Brain microvascular endothelial cell (primary cell): ENCODE data around the gene COMMD3.

Experiments used
- DNase-seq: peaks from one replicate; pipeline ENCODE4 v3.0.0-alpha.2; 2020
- H3K27ac ChIP-seq: fragments of 250-450 bp; sonication (Bioruptor Pico); 2 replicates; pipeline ENCODE4 v1.5.1; 2020; ENCODE audit warnings: mild to moderate bottlenecking, moderate library complexity
- H3K27me3 ChIP-seq: fragments of 250-450 bp; sonication (Bioruptor Pico); replicated peaks from 2 replicates; pipeline ENCODE4 v1.5.1; 2020; ENCODE audit warnings: mild to moderate bottlenecking
- H3K36me3 ChIP-seq: fragments of 250-450 bp; sonication (Bioruptor Pico); replicated peaks from 2 replicates; pipeline ENCODE4 v1.5.1; 2020; ENCODE audit warnings: mild to moderate bottlenecking
- H3K4me3 ChIP-seq: 2 replicates; pipeline ENCODE4 v1.5.1; 2011; ENCODE audit warnings: low read depth, mild to moderate bottlenecking, control low read depth, low read length, moderate library complexity
- in situ Hi-C: cut with HindIII; loops from 2 replicates; pipeline ENCODE4 v1.10.0; 2017; ENCODE audit warnings: low sequenced_read_pairs, low pct_ligation_motif_present
- TF ChIP-seq, protein P1 (sequence below): IDR thresholded peaks from 2 replicates; pipeline ENCODE4 v1.5.1; 2011; ENCODE audit warnings: low read depth, mild to moderate bottlenecking, moderate library complexity, low read length, control low read depth, inconsistent platforms; ENCODE audit errors: missing control alignments

Gene COMMD3

DNA sequence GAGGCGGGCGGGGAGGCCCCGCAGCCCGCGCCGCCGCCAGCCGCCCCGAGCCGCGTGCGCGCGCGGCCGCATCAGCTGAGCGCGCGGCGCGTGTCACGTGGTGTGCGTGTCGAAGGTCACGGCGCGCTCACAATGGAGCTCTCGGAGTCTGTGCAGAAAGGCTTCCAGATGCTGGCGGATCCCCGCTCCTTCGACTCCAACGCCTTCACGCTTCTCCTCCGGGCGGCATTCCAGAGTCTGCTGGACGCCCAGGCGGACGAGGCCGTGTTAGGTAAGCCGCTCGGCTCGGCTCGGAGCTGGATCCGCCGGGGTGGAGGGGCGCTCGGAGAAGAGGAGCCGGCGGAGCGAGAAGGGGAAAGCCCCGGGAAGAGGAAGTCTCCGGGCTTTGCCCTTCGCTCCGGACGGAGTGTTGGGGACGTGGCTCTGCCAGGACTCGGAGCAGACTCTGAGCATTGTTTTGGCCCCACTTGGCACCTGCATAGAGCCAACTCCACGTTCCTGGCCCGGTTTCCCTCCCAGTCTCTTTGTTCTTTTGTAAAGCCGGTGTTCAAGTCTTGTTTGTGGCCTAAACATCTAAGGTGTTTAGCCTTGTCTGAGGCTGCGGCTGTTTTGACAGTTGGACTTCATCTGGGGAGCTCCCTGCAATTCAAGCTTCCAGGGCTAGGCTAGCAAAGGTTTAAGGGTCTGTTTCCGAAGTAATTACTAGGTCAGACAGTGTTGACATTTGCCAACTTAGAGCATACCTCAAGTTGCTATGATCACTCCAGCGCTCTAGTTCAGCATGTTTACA is at the start of gene COMMD3:
Gene COMMD3 (plus strand): TSS at position 103 of the 790 bp plus-strand sequence. CDS start 30 bp downstream, at position 133.
- H3K27ac ChIP-seq, result peak within 1 kb of the TSS; percentile 92
- no peaks in the 10 kb centered on the region for H3K36me3 ChIP-seq
- H3K27me3 ChIP-seq, result no peaks in the 10 kb centered on the region
- peak within 1 kb of the TSS; percentile 78 for H3K4me3 ChIP-seq
- in situ Hi-C loops, result no loop called here
- DNase-seq, result peak; percentile 76
- TF ChIP-seq, protein P1, sequence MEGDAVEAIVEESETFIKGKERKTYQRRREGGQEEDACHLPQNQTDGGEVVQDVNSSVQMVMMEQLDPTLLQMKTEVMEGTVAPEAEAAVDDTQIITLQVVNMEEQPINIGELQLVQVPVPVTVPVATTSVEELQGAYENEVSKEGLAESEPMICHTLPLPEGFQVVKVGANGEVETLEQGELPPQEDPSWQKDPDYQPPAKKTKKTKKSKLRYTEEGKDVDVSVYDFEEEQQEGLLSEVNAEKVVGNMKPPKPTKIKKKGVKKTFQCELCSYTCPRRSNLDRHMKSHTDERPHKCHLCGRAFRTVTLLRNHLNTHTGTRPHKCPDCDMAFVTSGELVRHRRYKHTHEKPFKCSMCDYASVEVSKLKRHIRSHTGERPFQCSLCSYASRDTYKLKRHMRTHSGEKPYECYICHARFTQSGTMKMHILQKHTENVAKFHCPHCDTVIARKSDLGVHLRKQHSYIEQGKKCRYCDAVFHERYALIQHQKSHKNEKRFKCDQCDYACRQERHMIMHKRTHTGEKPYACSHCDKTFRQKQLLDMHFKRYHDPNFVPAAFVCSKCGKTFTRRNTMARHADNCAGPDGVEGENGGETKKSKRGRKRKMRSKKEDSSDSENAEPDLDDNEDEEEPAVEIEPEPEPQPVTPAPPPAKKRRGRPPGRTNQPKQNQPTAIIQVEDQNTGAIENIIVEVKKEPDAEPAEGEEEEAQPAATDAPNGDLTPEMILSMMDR, result no peak

DNA sequence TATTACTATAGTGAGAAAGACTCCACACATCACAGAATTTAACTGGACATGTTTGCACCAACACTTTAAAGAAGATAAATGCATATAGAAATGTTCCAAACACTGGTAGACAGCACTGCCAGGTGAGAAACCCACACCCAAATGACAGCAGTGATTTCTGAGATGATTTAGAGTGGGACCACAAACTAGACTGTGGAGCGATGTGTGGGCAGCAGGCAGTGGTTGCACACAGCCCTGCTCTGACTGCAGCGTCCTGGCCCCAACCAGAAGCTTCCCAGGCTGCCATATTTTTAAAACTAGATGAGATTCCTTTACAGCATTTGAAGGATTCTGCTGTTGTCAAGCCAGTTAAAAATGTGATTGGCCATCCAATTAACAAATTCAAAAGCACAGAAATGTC is 47.7 kb upstream of the COMMD3 start:
- H3K36me3 ChIP-seq, result no peaks in the 10 kb centered on the region
- in situ Hi-C loops, result no loop called here
- no peak overlapping the region for H3K27ac ChIP-seq
- no peak overlapping the region for H3K4me3 ChIP-seq
- H3K27me3 ChIP-seq, result no peaks in the 10 kb centered on the region
- TF ChIP-seq, protein P1, result no peak
- DNase-seq, result no peak

DNA sequence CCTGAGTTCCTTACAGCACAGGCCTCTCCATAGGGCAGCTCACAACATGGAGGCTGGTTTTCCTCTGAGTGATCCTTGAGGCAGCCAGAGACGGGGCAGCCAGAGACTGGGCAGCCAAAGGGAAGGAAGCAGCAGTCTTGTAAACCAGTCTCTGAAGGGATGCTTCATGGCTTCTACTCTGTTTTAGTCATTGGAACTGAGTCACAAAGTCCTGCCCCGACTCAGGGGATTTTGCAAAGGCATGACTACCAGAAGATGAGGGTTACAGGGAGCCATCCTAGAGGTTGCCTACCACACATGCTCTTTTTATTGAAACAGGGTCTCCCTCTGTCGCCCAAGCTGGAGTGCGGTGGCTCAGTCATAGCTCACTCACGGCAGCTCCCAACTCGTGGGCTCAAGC is 44.4 kb upstream of the COMMD3 start:
- no peak for DNase-seq
- no peaks in the 10 kb centered on the region for H3K27me3 ChIP-seq
- in situ Hi-C loops, result no loop called here
- no peak overlapping the region for H3K4me3 ChIP-seq
- no peaks in the 10 kb centered on the region for H3K36me3 ChIP-seq
- TF ChIP-seq, protein P1, result no peak
- no peak overlapping the region for H3K27ac ChIP-seq

DNA sequence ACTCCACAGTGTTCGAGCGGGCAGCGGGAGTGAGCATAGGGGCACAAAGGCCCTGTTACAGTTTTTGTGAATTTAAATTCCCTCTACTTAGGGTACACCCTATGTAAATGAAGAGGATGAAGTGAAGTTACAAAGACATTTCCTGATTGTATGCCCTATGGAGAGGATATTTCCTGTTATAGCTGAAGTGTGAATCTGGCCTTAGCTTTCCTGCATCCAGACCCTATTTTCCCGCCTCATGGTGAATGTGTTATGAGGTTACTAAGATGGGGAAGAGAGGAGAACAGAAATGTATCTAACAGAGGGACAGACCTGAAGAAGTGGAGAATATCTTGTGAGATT is 37.8 kb upstream of the COMMD3 start:
- H3K27ac ChIP-seq, result no peak overlapping the region
- H3K36me3 ChIP-seq, result no peaks in the 10 kb centered on the region
- no peaks in the 10 kb centered on the region for H3K27me3 ChIP-seq
- TF ChIP-seq, protein P1, result no peak
- no peak for DNase-seq
- no peak overlapping the region for H3K4me3 ChIP-seq
- in situ Hi-C loops, result no loop called here

DNA sequence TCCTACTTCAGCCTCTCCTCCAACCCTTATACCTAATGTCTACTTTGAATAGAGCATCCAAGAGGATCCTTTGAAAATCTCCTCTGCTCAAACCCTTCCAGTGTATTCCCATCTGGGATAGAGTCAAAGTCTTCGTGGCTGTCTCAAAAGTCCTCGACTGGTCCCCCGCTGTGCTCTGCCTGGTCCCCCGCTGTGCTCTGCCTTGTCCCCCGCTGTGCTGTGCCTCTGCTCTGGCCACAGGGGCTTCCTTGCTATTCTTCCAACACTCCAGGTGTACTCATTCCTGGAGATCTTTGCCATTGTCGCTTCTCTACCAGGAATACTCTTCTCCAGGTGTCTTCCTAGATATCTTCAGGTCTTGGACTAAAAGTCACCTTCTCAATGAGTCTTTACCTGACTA is 36.1 kb upstream of the COMMD3 start:
- TF ChIP-seq, protein P1, result no peak

DNA sequence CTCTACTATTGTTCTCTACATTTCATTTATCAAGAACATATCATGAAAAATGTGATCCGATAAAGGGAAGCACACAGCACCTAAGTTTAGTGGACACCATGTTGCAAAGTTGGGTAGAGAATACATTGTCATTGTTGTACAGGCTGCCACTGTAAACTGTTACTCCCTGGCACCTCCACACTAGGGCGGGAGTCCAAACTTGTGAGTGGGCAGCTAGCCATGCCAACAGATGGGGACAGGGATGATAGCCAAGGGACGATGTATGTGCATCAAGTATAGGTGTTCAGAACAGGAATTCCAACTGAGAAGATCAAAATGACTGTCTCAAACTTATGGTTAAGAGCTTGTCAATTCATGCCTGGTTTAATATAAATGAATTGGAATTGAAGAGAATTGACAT is 31.1 kb upstream of the COMMD3 start:
- Histone ChIP-seq H3K27ac (no peak overlapping the region), H3K27me3 (no peaks in the 10 kb centered on the region), H3K4me3 (no peak overlapping the region), H3K36me3 (no peaks in the 10 kb centered on the region)
- TF ChIP-seq, protein P1, result no peak
- DNase-seq, result no peak
- in situ Hi-C loops, result no loop called here

More for the DNA sequence above, 36.1 kb upstream of the COMMD3 start:
- no peaks in the 10 kb centered on the region for H3K36me3 ChIP-seq
- in situ Hi-C loops, result no loop called here
- no peak overlapping the region for H3K4me3 ChIP-seq
- no peak overlapping the region for H3K27ac ChIP-seq
- no peak for DNase-seq
- no peaks in the 10 kb centered on the region for H3K27me3 ChIP-seq
